ENCODE measurements around the gene DENND4B.

The DENND4B gene

GRCh38 chr1:153945131-153945794 lies 1.3 kb downstream of the DENND4B start:
- peak; percentile 74 for DNase-seq

- DNase-seq, result no peak
Measured at GRCh38 chr1:153944827-153945117, 1.7 kb downstream of the DENND4B start.

- no peak for DNase-seq
Measured at GRCh38 chr1:153944005-153944826, 2.3 kb downstream of the DENND4B start.

DNA sequence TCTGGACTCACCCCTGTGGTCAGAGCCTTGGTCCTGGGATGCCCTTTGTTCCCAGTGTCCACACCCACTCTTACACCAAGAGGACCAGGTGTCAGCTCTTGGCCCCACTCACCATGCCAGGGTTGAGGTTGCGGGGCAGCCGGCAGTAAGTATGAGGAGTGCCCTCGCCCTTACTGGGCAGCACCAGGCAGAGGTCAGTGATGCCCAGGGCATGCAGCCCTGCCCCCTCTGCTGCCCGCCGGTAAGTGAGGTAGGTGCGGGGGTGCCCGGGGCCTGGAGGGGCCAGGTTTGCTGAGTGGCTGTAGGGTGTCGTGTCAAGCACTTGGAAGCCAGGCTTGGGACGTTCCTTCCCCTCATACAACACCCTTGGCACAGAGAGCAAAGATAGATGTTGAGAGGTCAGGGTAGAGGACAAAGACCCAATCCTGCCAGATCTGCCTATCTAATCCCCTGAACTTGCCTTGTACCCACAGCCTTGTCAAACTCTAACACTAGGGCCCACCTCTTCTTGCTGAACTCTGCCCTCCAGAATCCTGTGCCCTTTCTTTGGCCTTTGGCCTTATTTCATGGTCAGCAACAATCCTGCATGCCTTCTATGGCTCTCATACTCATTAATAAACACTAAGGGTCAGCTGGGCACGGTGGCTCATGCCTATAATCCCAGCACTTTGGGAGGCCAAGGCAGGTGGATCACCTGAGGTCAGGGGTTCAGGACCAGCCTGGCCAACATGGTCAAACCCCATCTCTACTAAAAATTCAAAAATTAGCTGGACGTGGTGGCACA lies 3.6 kb downstream of the DENND4B start:
- no peak for DNase-seq

GRCh38 chr1:153941826-153942725 lies 4.4 kb downstream of the DENND4B start:
- no peak for DNase-seq

DNA sequence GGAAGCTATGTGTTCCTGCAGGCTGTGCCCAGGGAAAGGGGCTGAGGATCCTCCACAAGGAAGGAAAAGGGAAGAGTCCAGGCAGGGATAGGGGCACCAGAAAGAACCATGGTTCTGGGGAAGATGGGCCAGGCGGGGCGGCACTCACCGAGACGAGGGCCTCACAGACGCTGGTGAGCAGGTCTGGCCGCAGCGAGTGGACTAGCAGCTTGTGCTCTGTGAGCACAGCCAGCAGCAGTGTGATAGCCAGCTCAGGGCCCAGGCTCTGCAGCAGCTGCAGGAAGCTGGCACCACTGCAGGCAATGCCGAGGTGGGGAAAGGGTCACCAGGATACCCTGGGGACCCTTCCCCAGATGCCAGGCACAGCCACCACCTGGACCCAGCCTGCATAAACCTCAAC lies 5.8 kb downstream of the DENND4B start:
- DNase-seq, result no peak

DNA sequence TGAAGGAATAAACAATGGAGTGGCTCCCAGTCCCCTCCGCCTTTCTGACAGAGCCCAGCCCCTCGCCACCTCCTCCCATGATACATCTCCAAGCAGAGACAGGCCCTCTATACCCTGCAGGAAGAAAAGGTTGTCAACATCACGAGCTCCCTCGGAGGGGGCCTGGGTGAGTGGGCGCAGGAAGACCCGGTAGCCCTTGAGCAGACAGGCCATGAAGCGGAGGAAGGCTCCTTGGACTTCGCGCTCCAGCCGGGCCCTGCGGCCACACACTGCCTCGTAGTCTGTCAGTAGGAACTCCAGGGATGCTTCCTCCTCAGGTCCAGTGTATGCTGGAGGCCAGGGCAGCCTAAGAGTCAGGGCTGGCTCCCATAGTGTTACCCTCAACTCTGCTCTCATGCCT lies 7.0 kb downstream of the DENND4B start:
- DNase-seq, result no peak

DNA sequence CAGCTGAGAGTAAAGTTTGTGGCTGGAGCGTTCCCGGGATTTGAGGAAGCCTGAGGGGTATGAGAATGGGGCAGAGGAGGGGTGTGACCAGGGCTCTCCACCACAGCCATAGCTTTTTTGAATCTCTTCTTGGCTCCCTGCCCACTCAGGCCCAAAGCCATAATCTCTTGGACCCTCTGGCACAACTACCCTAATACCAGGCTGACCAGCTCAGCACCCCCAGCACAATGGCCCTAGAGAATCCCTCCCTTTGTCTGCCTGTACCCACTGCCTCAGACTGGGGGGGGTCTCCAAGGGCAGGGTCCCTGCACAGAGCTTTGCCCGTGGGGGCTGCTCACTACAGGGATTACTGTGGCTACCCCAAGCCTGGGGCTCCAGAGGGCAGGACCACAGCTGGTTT lies 7.5 kb downstream of the DENND4B start:
- no peak for DNase-seq

DNA sequence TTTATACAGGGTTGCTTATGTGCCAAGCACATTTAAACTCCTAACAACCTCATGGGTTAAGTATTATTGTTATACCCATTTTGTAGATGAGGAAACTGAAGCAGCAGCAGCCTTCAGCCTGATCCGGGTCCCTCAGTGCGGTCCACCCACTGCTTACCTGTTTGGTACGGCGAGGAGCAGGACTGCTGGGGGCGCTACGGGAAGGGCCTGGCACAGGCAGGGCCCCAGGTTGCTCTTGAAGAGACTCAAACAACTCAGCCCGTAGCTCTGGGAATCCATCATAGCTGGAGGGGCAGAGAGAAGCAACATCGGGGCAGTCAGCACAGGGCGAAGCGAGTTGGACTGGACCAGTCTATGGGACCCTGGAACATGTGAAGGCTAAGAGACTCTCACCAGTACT lies 9.2 kb downstream of the DENND4B start:
- no peak for DNase-seq

- DNase-seq, result no peak
Measured at GRCh38 chr1:153936011-153936802, 10.3 kb downstream of the DENND4B start.

DNA sequence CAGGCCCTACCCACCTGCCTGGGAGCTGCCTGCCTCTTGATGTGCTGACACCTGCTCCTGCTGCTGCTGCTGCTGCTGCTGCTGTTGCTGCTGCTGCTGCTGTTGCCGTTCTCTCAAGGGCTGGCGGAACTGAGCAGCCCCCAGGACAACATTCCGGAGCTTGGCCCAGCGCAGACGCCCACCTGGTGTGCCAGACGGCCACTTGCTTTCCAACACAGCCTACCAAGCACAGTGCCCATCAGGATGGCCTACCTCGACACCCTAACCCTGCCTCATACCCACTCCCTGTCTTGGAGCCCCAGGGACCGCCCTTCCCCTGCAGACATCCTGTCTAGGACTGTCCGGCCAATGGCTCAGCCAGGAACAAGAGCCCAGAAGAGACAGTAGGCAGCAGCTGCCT lies 11.8 kb downstream of the DENND4B start:
- DNase-seq, result no peak

GRCh38 chr1:153933955-153934354 lies 12.6 kb downstream of the DENND4B start:
- DNase-seq, result no peak

- no peak for DNase-seq
Measured at GRCh38 chr1:153933430-153933829, 13.1 kb downstream of the DENND4B start.

DNA sequence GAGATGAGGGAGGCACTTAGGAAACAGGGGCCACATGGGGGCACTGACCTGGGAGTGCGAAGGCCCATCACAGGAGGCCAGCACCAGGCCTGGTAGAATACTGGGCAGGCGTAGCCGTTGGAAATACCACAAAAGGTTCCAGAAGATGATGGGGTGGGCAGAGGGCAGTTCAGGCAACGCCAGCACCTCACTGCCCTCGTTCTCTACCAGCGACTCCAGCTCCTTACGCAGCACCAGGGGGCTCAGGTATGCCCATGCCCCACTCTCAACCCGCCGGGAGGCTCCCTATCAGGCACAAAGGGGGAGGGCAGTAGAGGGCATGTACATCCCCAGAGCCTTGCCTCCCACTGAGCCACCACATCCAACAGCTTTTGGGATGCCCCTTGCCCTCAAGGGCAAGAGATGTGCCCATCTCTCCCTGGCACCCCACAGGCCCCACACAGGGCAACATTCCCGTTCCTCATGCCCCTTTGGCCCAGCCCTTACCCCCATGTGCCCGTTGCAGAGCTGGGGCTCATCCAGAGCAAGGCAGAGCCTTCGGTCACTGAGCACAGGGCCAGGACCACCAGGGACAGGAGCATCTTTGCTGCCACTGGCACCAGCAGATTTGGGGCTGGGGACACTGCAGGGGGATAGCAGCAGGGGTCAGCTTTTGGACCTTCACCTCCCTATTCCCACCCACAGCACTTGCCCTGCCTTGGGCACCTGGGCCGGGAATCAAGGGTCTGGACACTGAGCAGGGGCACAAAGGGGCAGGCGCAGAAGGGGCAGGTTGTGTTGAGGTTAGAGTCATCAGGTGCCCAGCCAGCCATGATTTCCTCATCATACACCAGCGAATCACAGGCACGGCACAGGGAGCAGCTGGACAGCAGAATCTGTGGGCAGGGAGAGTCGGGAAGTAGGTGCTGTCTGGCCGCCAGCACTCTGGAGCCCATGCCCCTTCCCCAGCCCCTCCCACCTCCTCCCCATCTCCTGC lies 14.1 kb downstream of the DENND4B start:
- no peak for DNase-seq

- no peak for DNase-seq
Measured at GRCh38 chr1:153929981-153930948, 16.3 kb downstream of the DENND4B start.

DNA sequence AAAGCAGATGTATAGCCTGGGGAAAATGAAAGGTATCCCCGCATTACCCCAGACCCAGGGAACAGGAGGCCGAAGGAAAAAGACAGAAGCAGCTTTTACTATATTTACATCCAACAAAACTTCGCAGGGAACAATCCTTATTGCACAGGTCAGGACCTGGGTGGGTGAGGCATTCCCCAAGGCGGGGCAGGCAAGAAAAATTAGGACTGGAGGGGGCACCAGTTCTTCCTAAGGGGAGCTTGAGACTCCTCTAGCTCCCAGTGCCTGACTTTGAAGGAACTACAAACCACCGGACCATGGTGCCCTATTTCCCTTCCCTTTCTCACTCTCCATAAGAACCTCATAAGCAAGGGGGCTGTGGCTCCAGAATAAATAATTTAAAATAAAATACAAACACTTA lies 17.1 kb downstream of the DENND4B start:
- no peak for DNase-seq

DNA sequence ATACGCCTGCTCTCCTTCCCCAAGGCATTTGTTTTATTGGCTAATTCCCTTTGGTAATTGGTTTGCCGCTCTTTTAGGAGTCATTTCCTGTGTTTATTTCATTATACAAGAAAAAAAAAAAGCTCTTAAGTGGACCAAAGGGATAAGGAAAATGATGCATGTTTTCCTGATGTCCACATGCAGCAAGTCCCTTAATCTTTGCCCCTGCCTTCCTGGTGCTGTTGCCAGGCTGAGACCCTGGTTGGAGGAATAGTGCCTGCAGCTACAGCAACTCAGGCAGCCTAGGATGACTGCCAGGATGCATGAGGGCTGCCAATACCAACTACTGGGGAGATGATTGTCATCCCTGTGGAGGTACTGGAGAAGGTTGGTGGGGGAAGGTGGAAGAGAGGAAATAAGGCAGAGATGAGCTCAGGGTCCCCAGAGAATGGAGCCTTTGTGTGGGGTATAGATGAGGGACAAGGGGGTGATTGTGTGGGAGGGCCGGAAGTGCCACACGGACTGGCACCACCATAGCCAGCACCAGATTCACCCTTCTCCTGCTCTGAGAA lies 17.7 kb downstream of the DENND4B start:
- no peak for DNase-seq

GRCh38 chr1:153928245-153928644 lies 18.3 kb downstream of the DENND4B start:
- no peak for DNase-seq

GRCh38 chr1:153926405-153926804 lies 20.1 kb downstream of the DENND4B start:
- no peak for DNase-seq

Data from stimulated activated CD4-positive, alpha-beta T cell treated with anti-CD3 and anti-CD28 coated beads, Interleukin-4, amount 100 ng/mL, for 24 hours (primary cell).